ENCODE measurements around the gene DGUOK.
"Not testable (repeated sequence)": the region's sequence is repeated elsewhere in the genome, so short reads cannot be mapped to it uniquely, and the experiment has no call there.

The DGUOK gene

GRCh38 chr2:73938718-73939352 lies 12.2 kb downstream of the DGUOK start:
- no peak for TF ChIP-seq CTCF (IDR thresholded peaks at IDR 0.05; ENCODE audit: control insufficient read depth, insufficient read depth, low read depth, low read length, missing control alignments)
- no peak overlapping the region for H3K4me3 ChIP-seq (ENCODE audit: control insufficient read depth, low read depth, low read length)
- peak; percentile 49 for DNase-seq (ENCODE audit: low read depth)

- peak; percentile 23 for TF ChIP-seq CTCF (IDR thresholded peaks at IDR 0.05; ENCODE audit: control insufficient read depth, insufficient read depth, low read depth, low read length, missing control alignments)
- no peak overlapping the region for H3K4me3 ChIP-seq (ENCODE audit: control insufficient read depth, low read depth, low read length)
- peak; percentile 20 for DNase-seq (ENCODE audit: low read depth)
These were observed 12.7 kb downstream of the DGUOK start for GRCh38 chr2:73939419-73939818.

GRCh38 chr2:73940066-73940465 lies 13.4 kb downstream of the DGUOK start:
- DNase-seq (ENCODE audit: low read depth); H3K4me3 ChIP-seq (ENCODE audit: control insufficient read depth, low read depth, low read length): not testable (repeated sequence)

GRCh38 chr2:73942664-73943063 lies 16.0 kb downstream of the DGUOK start:
- no peak for DNase-seq (ENCODE audit: low read depth)
- no peak overlapping the region for H3K4me3 ChIP-seq (ENCODE audit: control insufficient read depth, low read depth, low read length)
- TF ChIP-seq CTCF (IDR thresholded peaks at IDR 0.05; ENCODE audit: control insufficient read depth, insufficient read depth, low read depth, low read length, missing control alignments), result no peak

GRCh38 chr2:73944714-73945113 lies 18.0 kb downstream of the DGUOK start:
- no peak overlapping the region for H3K4me3 ChIP-seq (ENCODE audit: control insufficient read depth, low read depth, low read length)
- no peak for DNase-seq (ENCODE audit: low read depth)
- no peak for TF ChIP-seq CTCF (IDR thresholded peaks at IDR 0.05; ENCODE audit: control insufficient read depth, insufficient read depth, low read depth, low read length, missing control alignments)

- DNase-seq (ENCODE audit: low read depth), result no peak
- no peak for TF ChIP-seq CTCF (IDR thresholded peaks at IDR 0.05; ENCODE audit: control insufficient read depth, insufficient read depth, low read depth, low read length, missing control alignments)
- H3K4me3 ChIP-seq (ENCODE audit: control insufficient read depth, low read depth, low read length), result no peak overlapping the region
These were observed 19.5 kb downstream of the DGUOK start for GRCh38 chr2:73946215-73946614.

GRCh38 chr2:73946666-73947065 lies 20.0 kb downstream of the DGUOK start:
- DNase-seq (ENCODE audit: low read depth), result no peak
- no peak overlapping the region for H3K4me3 ChIP-seq (ENCODE audit: control insufficient read depth, low read depth, low read length)
- TF ChIP-seq CTCF (IDR thresholded peaks at IDR 0.05; ENCODE audit: control insufficient read depth, insufficient read depth, low read depth, low read length, missing control alignments), result no peak

All from AG09309 (cell line).